IMR-90 (cell line): ENCODE results near the gene PPP1R13L. TPM values are rescaled to one million over a fixed set of nuclear protein-coding genes. Genes with fewer than 3 reads are reported as not detected.

Source experiments
- polyA plus RNA-seq, 3 experiments: library from polyadenylated mRNA; depleted of rRNA; stranded (reverse); fragments of >200 nt; gene quantifications; 2 replicates each; pipeline ENCODE4 v1.2.3, GENCODE V29; 2012; ENCODE audit warnings: low replicate concordance in 1 of 3
- total RNA-seq: library from RNA; depleted of rRNA; stranded (reverse); fragments of >200 nt; gene quantifications from 2 replicates; pipeline ENCODE4 v1.2.3, GENCODE V29; 2012
- TF ChIP-seq, protein P1 (sequence below): fragments of 150-350 bp; IDR thresholded peaks from 2 replicates; pipeline ENCODE4 v1.6.1; 2016; ENCODE audit warnings: low read depth, mild to moderate bottlenecking, low read length, moderate library complexity, borderline replicate concordance

Gene PPP1R13L
- total and polyA plus RNA-seq, 2 of the 4 experiments (the other 2 are of a cell fraction): 3.0 to 13.3 TPM

DNA sequence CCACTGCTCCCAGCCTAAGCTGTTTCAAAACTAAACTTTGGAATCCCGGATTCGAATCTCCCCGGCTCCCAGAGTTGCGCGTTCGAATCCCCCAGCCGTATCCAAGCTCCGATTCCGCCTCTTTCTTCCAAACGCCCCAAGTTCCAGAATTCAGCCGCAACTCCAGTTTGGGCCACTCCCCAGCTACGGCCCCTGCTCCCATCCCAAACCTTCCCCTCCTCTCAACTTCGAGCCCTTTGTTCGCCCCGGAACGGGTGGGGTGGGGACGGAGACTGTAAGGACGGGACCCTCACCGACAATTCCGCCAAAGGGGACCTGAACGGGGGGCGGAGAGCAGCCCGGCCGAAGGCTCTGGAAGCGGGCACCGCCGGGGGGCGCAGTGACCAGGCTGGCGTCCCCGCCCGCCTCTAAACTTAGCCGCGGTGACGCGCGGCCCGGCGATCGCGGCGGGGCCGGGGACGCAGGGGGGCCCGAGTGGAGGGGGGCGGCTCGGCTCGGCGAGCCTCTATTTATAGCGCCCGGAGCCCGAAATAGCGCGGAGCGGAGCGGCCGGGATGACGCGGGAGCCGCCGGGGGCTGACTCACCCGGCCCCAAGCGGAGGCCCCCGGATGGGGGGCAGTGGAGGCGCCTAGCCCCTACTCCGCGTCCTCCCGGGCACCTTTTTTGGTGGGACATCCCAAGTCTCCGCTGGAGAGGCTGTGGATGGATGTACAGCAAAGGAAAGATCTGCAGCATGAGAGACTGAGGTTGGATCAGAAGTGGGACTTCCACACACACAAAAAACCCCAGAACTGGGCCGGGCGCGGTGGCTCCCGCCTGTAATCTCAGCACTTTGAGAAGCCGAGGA is 23.7 kb upstream of the PPP1R13L start (continued):
- TF ChIP-seq, protein P1, sequence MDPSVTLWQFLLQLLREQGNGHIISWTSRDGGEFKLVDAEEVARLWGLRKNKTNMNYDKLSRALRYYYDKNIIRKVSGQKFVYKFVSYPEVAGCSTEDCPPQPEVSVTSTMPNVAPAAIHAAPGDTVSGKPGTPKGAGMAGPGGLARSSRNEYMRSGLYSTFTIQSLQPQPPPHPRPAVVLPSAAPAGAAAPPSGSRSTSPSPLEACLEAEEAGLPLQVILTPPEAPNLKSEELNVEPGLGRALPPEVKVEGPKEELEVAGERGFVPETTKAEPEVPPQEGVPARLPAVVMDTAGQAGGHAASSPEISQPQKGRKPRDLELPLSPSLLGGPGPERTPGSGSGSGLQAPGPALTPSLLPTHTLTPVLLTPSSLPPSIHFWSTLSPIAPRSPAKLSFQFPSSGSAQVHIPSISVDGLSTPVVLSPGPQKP: no peak
